NCI-H1092 (cell line): ENCODE results near the gene TRIM10.
"Not testable (repeated sequence)": the region's sequence is repeated elsewhere in the genome, so short reads cannot be mapped to it uniquely, and the experiment has no call there.

Experiments used
- DNase-seq: peaks from one replicate; lab custom pipeline; 2025; lab: John Stamatoyannopoulos, UW

The TRIM10 gene

DNA sequence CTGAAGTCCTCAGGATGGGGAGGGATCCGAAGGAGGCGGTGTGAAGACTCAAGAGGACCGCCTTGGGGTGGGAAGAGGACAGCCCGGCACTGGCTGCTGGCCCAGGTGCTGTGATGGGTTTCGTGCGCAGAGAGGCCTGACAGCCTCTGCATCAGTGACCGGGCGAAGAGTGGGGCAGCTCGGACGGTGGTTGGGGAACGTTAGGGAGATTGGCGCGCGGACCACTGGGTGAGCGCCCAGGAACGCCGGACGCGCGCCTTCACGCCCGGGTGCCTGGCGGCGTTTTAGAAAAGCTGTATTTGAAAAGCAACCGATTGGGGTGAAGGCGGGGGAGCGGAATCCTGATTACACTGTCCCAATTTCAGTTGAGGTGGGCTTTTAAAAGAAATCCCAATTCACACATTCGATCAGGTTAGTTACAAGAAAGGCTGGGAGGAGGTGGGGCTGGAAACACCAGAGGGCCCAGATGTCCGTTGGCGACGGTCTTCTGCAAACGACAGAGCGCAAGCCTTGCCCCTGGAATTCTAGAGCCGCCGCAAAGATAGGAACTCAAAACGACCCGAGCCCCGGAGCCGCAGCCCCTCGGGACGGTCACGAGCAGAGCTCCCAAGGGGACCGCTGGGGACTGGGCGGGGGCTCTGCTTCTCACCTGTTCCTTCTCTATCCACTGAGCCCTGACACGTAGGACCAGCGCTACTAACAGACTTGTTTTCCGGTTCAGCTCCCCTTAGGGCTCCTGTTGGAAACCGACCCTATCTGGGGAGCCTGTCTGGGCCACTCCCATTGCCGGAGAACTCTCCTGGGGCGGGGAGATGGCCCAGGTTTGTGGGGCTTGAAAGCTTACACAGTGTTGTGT is 33.5 kb downstream of the TRIM10 start:
- no peak for DNase-seq

DNA sequence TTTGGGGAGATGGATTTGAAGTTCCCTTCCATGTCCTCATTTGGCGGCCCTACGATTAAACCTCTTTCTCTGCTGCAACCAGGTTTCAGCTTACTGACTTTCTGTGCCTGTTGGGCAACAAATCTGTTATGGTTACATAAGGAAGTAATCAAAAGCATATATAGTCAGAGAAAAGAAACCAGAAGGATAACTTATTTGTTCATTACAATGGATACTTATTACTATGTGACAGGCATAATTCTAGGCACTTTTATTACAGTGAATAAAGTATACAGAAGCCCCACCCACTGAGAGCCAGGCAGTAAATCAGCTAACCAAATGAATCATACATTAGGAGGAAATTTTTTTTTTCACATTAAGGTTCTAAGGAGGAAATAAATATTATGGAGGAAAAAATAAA is 38.5 kb downstream of the TRIM10 start:
- DNase-seq, result no peak

DNA sequence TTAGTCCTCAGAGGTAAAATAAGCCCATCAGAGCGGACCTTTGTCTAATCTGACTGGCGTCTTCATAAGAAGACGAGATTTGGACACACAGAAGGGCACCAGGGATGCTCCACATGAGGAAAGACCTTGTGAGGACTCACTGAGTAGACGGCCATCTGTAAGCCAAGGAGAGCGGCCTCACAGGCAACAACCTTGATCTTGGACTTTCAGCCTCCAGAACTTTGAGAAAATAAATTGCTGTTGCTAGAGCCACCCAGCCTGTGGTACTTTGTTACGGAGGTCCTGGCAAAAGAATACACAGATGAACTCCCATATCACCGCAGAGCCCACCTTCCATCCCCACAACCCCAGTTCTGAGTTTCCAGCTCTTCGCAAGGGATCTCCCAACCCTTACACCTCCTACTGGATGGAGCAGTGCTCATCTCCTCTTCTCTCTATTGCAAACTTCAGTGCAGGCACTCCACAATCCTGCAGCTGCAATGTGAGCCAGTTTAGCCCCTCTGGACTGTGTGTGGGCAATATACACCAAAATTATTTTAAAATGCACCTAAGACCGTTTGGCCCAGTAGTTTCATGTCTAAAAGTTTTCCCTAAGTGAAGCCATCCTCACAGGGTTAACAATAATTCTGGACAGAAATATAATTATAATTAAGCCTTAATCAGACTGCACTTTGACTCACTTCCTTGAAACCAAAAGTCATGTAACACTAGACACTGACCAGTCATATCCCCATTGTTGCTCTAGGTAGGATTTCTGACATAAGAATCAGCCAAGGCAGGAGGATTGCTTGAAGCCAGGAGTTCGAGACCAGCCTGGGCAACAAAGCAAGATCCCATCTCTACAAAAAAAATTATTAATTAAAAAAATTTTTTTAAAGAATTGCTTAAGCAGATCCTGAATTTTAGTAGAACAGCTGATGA is 39.3 kb downstream of the TRIM10 start:
- DNase-seq, result no peak

GRCh38 chr6:30118691-30119090 is 42.3 kb downstream of the TRIM10 start:
- not testable (repeated sequence) for DNase-seq

DNA sequence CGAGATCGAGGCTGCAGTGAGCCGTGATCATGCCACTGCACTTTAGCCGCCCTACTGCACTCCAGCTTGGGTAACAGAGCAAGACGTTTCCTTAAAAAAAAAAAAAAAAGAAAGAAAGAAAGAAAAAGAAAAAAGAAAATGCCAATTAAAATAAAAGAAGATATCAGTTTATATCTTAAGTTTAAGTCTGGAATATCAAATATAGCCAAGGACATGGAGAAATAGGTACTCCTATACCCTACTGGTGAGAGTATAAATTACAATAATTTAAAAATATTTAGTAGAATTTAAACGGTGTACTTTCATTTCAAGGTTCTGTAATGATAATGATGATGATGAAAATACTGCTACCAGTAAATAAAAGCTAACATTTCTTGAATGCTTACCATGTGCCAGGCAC is 44.3 kb downstream of the TRIM10 start:
- DNase-seq, result no peak

DNA sequence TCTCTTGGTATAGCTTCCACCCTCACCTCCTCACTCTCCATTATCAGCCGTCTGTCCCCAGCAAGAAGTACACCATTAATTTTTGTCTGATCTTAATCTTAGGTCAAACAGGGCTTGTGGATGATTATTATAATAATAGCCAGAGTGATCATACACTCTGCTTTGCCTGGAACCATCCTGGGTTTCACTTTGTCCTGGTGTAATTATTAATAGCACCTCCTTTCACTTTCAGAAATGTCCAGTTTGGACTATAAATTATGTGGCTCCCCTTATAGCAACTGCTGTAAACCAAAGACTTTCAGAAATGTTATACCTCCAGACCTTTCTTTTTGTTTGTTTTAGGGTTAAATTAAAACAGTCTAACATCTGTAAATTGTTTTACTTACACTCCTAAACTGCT is 47.2 kb downstream of the TRIM10 start:
- DNase-seq, result no peak

DNA sequence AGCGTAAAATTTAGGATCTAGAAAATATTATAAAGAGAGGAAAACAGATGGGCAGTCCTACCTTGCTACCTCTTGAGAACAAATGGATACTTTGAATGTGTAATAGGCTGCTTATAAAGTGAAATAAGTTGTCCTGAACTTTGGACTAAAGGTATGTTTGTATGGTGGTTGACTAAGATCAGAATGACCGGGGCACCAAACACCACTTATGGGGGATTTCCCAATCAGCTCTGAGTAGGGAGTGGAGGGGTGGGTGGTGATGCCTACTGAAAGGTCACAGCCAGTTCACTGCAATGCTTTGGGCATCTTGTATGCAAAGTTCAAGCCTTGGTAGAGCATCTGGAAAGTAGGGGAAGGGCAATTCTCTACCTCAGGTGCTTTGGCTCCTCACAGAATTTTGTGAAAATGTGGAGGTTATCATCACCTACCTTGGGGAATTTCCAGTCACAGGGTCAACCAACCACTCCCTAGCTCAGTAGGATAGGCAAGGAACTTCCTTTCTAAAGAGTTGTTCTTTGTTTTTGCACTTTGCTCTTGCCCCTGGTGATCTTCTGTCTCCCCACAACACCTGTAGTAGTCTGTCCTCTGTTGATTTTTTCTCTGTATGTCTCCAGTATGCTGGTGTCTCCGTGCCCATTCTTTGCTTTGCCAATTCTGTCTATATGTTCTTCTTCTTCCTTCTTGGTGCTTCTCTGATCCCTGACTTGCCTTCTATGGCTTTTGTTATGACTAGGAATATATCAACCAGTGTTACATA is 47.8 kb downstream of the TRIM10 start, which contains the start of gene TRIM31:
Gene TRIM31, minus strand, starts transcription at position 88 of the 757 bp plus-strand sequence. CDS start 285 bp downstream, outside the sequence.
- no peak for DNase-seq

DNA sequence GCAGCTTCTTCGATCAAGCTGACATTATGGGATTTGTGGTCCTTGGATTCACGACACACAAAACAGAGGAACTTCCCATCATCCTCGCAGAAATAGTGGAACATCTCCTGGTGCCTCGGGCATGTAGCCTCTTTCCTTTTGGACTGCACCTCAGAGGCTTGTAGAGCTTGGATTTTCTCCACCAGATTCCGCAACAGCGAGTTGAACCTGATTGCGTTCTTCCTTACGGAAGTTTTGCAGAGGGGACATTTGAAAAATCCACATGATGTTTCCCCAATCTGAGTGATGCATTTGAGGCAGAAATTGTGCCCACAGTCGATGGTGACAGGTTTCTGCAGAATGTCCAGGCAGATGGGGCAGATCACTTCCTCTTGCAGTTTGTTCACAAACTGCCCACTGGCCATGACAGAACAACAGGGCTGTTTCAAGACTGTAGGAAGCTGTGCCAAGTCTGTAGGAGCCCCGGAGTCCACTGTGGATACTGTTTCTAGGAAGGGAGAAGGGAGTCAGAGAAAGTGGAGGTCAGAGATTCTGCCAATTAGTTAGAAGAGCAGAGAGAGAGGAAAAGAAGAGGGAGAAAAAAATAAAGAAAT is 48.5 kb downstream of the TRIM10 start:
- no peak for DNase-seq

DNA sequence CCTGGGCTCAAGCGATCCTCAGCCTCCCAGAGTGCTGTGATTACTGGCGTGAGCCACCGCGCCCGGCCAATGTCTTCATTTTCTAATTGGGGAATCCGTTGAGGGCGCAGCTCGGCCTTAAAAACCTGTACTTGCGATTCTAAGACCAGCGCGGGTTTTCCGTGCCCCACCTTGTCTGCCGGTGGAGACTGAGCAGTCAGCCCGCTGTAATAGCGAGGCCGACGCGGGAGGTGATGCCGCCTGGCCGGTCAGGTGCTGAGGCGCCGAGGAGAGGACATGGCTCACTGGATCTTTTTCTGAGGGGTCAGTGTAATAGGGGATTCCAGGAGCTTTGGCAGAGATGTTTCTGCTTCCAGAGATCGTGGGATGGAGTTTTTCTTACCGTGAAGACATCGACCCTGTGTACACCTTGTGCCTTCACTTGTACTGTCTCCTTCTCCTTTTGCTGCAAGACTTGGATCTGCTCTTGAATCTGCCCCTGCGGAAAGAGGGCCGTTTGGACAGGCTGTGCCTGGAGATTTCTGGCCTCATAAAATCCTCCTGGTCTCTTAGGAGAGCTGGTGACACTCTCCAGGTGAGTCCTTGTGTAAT is 49.6 kb downstream of the TRIM10 start:
- DNase-seq, result no peak

- DNase-seq, result no peak
Measured at GRCh38 chr6:30104661-30105060, 56.4 kb downstream of the TRIM10 start.

DNA sequence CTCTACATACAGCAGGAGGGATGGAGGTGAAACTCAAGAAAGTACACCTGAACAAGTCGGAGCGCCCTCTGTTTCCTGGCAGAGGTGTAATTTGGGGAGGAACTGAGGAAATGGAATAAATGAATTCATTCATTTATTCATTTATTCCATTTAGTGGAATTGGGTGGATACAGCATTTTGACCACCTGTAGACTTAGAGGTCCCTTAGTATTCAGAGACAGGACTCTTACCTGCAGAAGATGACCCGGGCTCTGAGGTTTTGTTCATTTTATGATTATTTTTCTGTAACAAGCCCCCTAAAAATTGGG is 57.2 kb downstream of the TRIM10 start:
- no peak for DNase-seq

- peak; percentile 51 for DNase-seq
Measured at GRCh38 chr6:30102970-30103871, 57.8 kb downstream of the TRIM10 start.

DNA sequence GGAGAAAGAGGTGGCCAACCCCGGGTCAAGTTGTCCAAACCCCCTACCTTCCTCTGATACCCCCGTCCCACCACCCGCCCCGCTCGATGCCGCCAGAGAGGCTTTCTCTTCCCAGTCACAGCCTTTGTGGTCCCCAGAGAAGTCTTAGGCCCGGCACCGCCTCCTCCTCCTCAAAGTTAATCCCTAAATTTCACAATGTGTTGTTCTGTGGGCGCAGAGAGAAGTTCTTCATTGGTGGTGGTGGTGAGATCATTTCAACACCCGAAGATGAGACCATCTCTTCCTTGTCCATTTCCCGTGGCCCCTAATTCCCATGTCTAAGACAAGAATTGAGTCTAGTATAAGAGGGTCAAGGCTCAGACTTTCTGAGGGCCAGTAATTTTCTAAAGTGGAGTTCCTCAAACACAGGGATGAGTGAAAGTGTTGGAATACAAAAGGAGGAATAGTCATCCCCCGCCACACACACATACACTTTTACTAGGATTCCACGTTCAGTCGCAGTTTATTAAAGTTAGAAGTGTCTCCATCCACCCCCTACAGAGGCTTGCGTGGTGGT is 58.5 kb downstream of the TRIM10 start:
- no peak for DNase-seq
